HepG2 (cell line): ENCODE results near the gene JUND. TPM values are rescaled to one million over a fixed set of nuclear protein-coding genes. Genes with fewer than 3 reads are reported as not detected.

Source experiments
- ADNP ChIP-seq: sonication (generic); formaldehyde crosslinking; IDR thresholded peaks from 2 replicates; pipeline ENCODE4 v1.4.0; 2020; ENCODE audit warnings: missing genetic modification reagents
- ATAD3A ChIP-seq: sonication (generic); formaldehyde crosslinking; IDR thresholded peaks from 2 replicates; pipeline ENCODE4 v1.4.0; 2020; ENCODE audit warnings: missing genetic modification reagents
- CAMTA2 ChIP-seq: sonication (generic); formaldehyde crosslinking; IDR thresholded peaks from 2 replicates; pipeline ENCODE4 v1.4.0; 2020; ENCODE audit warnings: mild to moderate bottlenecking, missing genetic modification reagents, borderline replicate concordance
- CENPX ChIP-seq: sonication (generic); formaldehyde crosslinking; IDR thresholded peaks from 2 replicates; pipeline ENCODE4 v1.9.0; 2021; ENCODE audit warnings: mild to moderate bottlenecking, missing genetic modification reagents, moderate library complexity
- EHMT2 ChIP-seq: fragments of 200-600 bp; sonication (generic); IDR thresholded peaks from 2 replicates; pipeline ENCODE4 v1.7.0; 2017; ENCODE audit warnings: antibody characterized with exemption, low read depth, low read length, borderline replicate concordance
- FOXC1 ChIP-seq: sonication (generic); formaldehyde crosslinking; IDR thresholded peaks from 2 replicates; pipeline ENCODE4 v1.8.0; 2022; ENCODE audit warnings: mild to moderate bottlenecking, missing genetic modification reagents, borderline replicate concordance
- GATAD1 ChIP-seq: IDR thresholded peaks from 2 replicates; pipeline ENCODE4 v1.6.1; 2016; ENCODE audit warnings: missing genetic modification reagents, missing compliant biosample characterization
- HMG20B ChIP-seq: conservative IDR thresholded peaks from 2 replicates; pipeline ENCODE4 v1.6.1; 2016; ENCODE audit warnings: missing genetic modification reagents, missing compliant biosample characterization
- HOXA3 ChIP-seq: sonication (generic); formaldehyde crosslinking; IDR thresholded peaks from 2 replicates; pipeline ENCODE4 v1.5.0; 2020; ENCODE audit warnings: missing genetic modification reagents
- MAFK ChIP-seq, 2 experiments: IDR thresholded peaks in 1 of 2; conservative IDR thresholded peaks in 1 of 2; 2 replicates each; pipeline ENCODE4 v1.6.1; 2011; ENCODE audit warnings: improper control_type of control experiment in 2 of 2, low read length in 2 of 2
- MEIS1 ChIP-seq: sonication (generic); formaldehyde crosslinking; IDR thresholded peaks from 2 replicates; pipeline ENCODE4 v1.9.0; 2021; ENCODE audit warnings: mild to moderate bottlenecking, missing genetic modification reagents, moderate library complexity, borderline replicate concordance
- NFIC ChIP-seq: IDR thresholded peaks from 2 replicates; pipeline ENCODE4 v1.6.1; 2012; ENCODE audit warnings: mild to moderate bottlenecking, low read length, inconsistent platforms
- NFRKB ChIP-seq: fragments of 450-650 bp; IDR thresholded peaks from 2 replicates; pipeline ENCODE4 v1.6.1; 2017
- PHB2 ChIP-seq: fragments of 450-650 bp; IDR thresholded peaks from 2 replicates; pipeline ENCODE4 v1.6.1; 2018; ENCODE audit not compliant: partially characterized antibody
- REST ChIP-seq, 2 experiments: IDR thresholded peaks; 2 replicates each; pipeline ENCODE4 v1.6.1; 2011 to 2012; ENCODE audit warnings: low read length in 2 of 2, borderline replicate concordance in 1 of 2, low read depth in 1 of 2, mild to moderate bottlenecking in 1 of 2, moderate library complexity in 1 of 2
- SP2 ChIP-seq: sonication (generic); formaldehyde crosslinking; IDR thresholded peaks from 2 replicates; pipeline ENCODE4 v1.5.1; 2020; ENCODE audit warnings: mild to moderate bottlenecking, missing genetic modification reagents
- SYNCRIP ChIP-seq: fragments of 200-400 bp; formaldehyde crosslinking; IDR thresholded peaks from 2 replicates; pipeline ENCODE4 v1.6.1; 2018; ENCODE audit warnings: mild to moderate bottlenecking, low read depth, low read length; ENCODE audit not compliant: insufficient read depth
- TBP ChIP-seq: sonication (generic); formaldehyde crosslinking; IDR thresholded peaks from 2 replicates; pipeline ENCODE4 v1.5.0; 2020; ENCODE audit warnings: missing genetic modification reagents
- TBX3 ChIP-seq: fragments of 450-650 bp; IDR thresholded peaks from 2 replicates; pipeline ENCODE4 v1.6.1; 2017; ENCODE audit warnings: antibody characterized with exemption, mild to moderate bottlenecking, inconsistent platforms, borderline replicate concordance
- TCF12 ChIP-seq, 2 experiments: fragments of 450-650 bp in 1 of 2; sonication (generic) in 1 of 2; formaldehyde crosslinking in 1 of 2; IDR thresholded peaks; 2 replicates each; pipeline versions ENCODE4 v1.6.1 to v1.8.0; 2017 to 2022; ENCODE audit warnings: antibody characterized with exemption in 1 of 2, mild to moderate bottlenecking in 1 of 2, missing genetic modification reagents in 1 of 2, moderate library complexity in 1 of 2
- ZC3H13 ChIP-seq: sonication (generic); formaldehyde crosslinking; IDR thresholded peaks from 2 replicates; pipeline ENCODE4 v1.8.1; 2023; ENCODE audit warnings: mild to moderate bottlenecking, missing genetic modification reagents, moderate library complexity
- ZIK1 ChIP-seq: sonication (generic); formaldehyde crosslinking; IDR thresholded peaks from 2 replicates; pipeline ENCODE4 v1.5.0; 2020; ENCODE audit warnings: mild to moderate bottlenecking, low read depth, missing genetic modification reagents, borderline replicate concordance
- ZNF432 ChIP-seq: sonication (generic); formaldehyde crosslinking; IDR thresholded peaks from 2 replicates; pipeline ENCODE4 v1.5.0; 2020; ENCODE audit warnings: missing genetic modification reagents, mild to moderate bottlenecking, borderline replicate concordance
- ZNF460 ChIP-seq: sonication (generic); formaldehyde crosslinking; IDR thresholded peaks from 2 replicates; pipeline ENCODE4 v1.5.1; 2020; ENCODE audit warnings: missing genetic modification reagents, mild to moderate bottlenecking, borderline replicate concordance
- ZNF597 ChIP-seq: sonication (generic); formaldehyde crosslinking; IDR thresholded peaks from 2 replicates; pipeline ENCODE4 v1.5.0; 2020; ENCODE audit warnings: missing genetic modification reagents
- ZNF720 ChIP-seq: sonication (generic); formaldehyde crosslinking; IDR thresholded peaks from 2 replicates; pipeline ENCODE4 v1.4.0; 2020; ENCODE audit warnings: missing genetic modification reagents
- ZNF768 ChIP-seq: sonication (generic); formaldehyde crosslinking; IDR thresholded peaks from 2 replicates; pipeline ENCODE4 v1.4.0; 2020; ENCODE audit warnings: missing genetic modification reagents
- polyA plus RNA-seq, 8 experiments: library from polyadenylated mRNA; depleted of rRNA in 3 of 8; stranded (reverse) in 7 of 8; unstranded in 1 of 8; fragments of >200 nt; fragmentation: Illumina TruSeq in 4 of 8; extraction: Trizol in 4 of 8; gene quantifications; 2 replicates each; pipeline versions ENCODE4 v1.2.1 to v1.2.3, GENCODE V29; 2011 to 2016; ENCODE audit warnings: low read depth in 4 of 8, missing spikeins in 1 of 8, mixed read lengths in 1 of 8; ENCODE audit not compliant: insufficient read depth in 1 of 8
- total RNA-seq, 5 experiments: library from RNA; depleted of rRNA; stranded (reverse); fragments of >200 nt; fragmentation: Illumina TruSeq; extraction: Trizol; gene quantifications; 2 replicates each; pipeline ENCODE4 v1.2.3, GENCODE V29; 2016; ENCODE audit warnings: low read depth in 1 of 5

The JUND gene
- total and polyA plus RNA-seq, 2 of the 13 experiments (the other 11 are each of a cell fraction or from before 2014, with no cell fraction given), result 41.2 to 59.8 TPM

GRCh38 chr19:18291590-18292461, 10.4 kb upstream of the JUND start (continued):
- no peak for TF ChIP-seq ATAD3A (CRISPR knock-in tag)
- TF ChIP-seq ZNF460 (CRISPR knock-in tag), result peak; percentile 54; the same call in 1 of the 2 replicates
- TF ChIP-seq ZIK1 (CRISPR knock-in tag), result 0 out of 2 replicates have a peak, but pooled peaks have one; percentile 45
- TF ChIP-seq ADNP (CRISPR knock-in tag), result peak; percentile 8
- no peak for TF ChIP-seq TBP (CRISPR knock-in tag)
- TF ChIP-seq EHMT2, result no peak
- TF ChIP-seq TBX3, result no peak
- no peak for TF ChIP-seq CAMTA2 (CRISPR knock-in tag)
- no peak for TF ChIP-seq NFRKB
- no peak for TF ChIP-seq MAFK (conservative IDR thresholded peaks at IDR 0.05 in 1 of 2, IDR thresholded peaks at IDR 0.05 in 1 of 2; ENCODE audit: low read length in 2 of 2)
- no peak for TF ChIP-seq PHB2
- TF ChIP-seq ZC3H13 (CRISPR knock-in tag), result no peak; the same call in 1 of the 2 replicates
- peak; percentile 78 for TF ChIP-seq HOXA3
- TF ChIP-seq MEIS1 (CRISPR knock-in tag), result peak; percentile 84
- no peak for TF ChIP-seq HMG20B (CRISPR knock-in tag)
- peak; percentile 56; the same call in 1 of the 2 replicates for TF ChIP-seq ZNF768
- no peak for TF ChIP-seq ZNF432 (CRISPR knock-in tag)
- TF ChIP-seq SP2 (CRISPR knock-in tag), result no peak
- TF ChIP-seq TCF12 (IDR thresholded peaks at IDR 0.05), result no peak
- no peak; the same call in 1 of the 2 replicates for TF ChIP-seq TCF12 (CRISPR knock-in tag; IDR thresholded peaks at IDR 0.05)
- TF ChIP-seq REST (IDR thresholded peaks at IDR 0.05; ENCODE audit: borderline replicate concordance in 1 of 2, low read depth in 1 of 2, low read length in 2 of 2), result no peak
- TF ChIP-seq GATAD1 (CRISPR knock-in tag), result peak; percentile 67
- TF ChIP-seq FOXC1 (CRISPR knock-in tag), result peak; percentile 91; the same call in 1 of the 2 replicates
- TF ChIP-seq ZNF720 (CRISPR knock-in tag), result no peak
- TF ChIP-seq CENPX (CRISPR knock-in tag), result no peak
- TF ChIP-seq ZNF597 (CRISPR knock-in tag), result no peak
- no peak for TF ChIP-seq NFIC
- no peak for TF ChIP-seq SYNCRIP
